Activated CD4-positive, alpha-beta T cell treated with anti-CD3 and anti-CD28 coated beads, Interleukin-2, amount 10 ng/mL, durations not matched to agents 24 days and 14 days (primary cell): Measurements from ENCODE around the gene RAB11FIP3. TPM values are rescaled to one million over a fixed set of nuclear protein-coding genes. Genes with fewer than 3 reads are reported as not detected.

Experiments
- DNase-seq: peaks from one replicate; pipeline ENCODE4 v3.0.0; 2022
- H3K27ac Mint-ChIP-seq: one replicate; pipeline ENCODE4 v1.8.0; 2022; ENCODE audit warnings: mild to moderate bottlenecking, mixed read lengths
- H3K27me3 Mint-ChIP-seq: one replicate; pipeline ENCODE4 v1.8.0; 2022; ENCODE audit warnings: mixed read lengths
- H3K36me3 Mint-ChIP-seq: one replicate; pipeline ENCODE4 v1.8.0; 2022; ENCODE audit warnings: low read depth, mild to moderate bottlenecking, mixed read lengths
- H3K4me1 Mint-ChIP-seq: one replicate; pipeline ENCODE4 v1.8.0; 2021; ENCODE audit warnings: mixed read lengths
- H3K4me3 Mint-ChIP-seq: one replicate; pipeline ENCODE4 v1.8.0; 2022; ENCODE audit warnings: mild to moderate bottlenecking, moderate library complexity, mixed read lengths
- H3K9me3 Mint-ChIP-seq: one replicate; pipeline ENCODE4 v1.8.0; 2021; ENCODE audit warnings: mixed read lengths
- intact Hi-C: fragments of 100-400 bp; cut with micrococcal nuclease; formaldehyde crosslinking; loops from one replicate; pipeline ENCODE4 v1.15.1; 2023
- total RNA-seq: library from RNA; stranded (reverse); gene quantifications from 2 replicates; pipeline ENCODE4 v1.2.3, GENCODE V29; 2022

The RAB11FIP3 gene
- total RNA-seq, 1 donor from 2014 or later, result 40.2 TPM

DNA sequence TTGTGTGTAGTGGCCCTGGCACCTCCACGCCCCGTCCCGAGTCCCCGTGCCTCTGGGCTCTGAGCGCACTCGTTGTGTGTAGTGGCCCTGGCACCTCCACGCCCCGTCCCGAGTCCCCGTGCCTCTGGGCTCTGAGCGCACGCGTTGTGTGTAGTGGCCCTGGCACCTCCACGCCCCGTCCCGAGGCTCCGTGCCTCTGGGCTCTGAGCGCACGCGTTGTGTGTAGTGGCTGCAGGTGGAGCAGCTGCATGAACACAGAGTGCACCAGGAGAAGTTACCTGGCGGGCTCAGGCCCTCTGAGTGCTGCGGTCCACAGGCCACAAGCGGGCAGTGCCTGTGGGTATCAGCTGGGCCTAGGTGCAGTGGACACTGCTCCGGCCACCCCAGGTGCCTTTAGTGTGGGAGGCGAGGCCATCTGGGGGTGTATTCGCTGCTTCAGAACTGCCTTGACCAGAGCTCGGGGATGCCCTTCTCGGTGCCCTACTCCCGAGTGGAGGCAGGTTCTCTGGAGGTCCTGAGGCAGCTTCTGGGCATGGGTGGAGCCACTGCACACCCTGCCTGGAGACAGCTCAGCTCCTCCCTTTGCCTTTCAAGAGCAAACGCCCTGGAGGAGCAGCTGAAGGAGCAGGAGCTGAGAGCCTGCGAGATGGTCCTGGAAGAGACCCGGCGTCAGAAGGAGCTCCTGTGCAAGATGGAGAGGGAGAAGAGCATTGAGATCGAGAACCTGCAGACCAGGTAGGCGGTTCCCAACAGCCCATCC, 84.8 kb downstream of the RAB11FIP3 start:
- no peak overlapping the region for H3K4me3 Mint-ChIP-seq

DNA sequence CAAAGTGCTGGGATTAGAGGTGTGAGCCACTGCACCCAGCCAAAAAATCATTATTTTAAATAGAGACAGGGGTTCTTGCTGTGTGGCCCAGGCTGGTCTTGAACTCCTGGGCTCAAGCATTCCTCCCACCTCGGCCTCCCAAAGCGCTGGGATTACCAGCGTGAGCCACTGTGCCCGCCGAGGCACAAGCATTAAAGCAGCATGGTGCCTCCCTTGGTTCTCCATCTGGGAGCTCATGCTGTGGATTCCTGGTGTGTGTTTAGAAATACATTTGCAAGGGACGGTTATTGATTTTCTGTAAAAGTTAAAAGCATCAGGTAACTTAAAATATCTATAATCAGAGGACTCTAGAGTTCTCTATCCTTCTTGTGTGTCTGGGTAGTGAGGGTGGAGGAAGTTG, 87.4 kb downstream of the RAB11FIP3 start:
- peak overlapping the region; percentile 29 for H3K27ac Mint-ChIP-seq
- no peaks in the 10 kb centered on the region for H3K27me3 Mint-ChIP-seq
- intact Hi-C loops, result no loop called here
- H3K9me3 Mint-ChIP-seq, result no peaks in the 10 kb centered on the region
- H3K4me1 Mint-ChIP-seq, result no peaks in the 10 kb centered on the region
- no peak for DNase-seq
- no peak overlapping the region for H3K4me3 Mint-ChIP-seq
- H3K36me3 Mint-ChIP-seq, result peaks cover 2% of the 10 kb centered on the region

More for the DNA sequence above, 84.8 kb downstream of the RAB11FIP3 start:
- Mint-ChIP-seq H3K27ac (no peak overlapping the region), H3K36me3 (no peaks in the 10 kb centered on the region), H3K27me3 (no peaks in the 10 kb centered on the region), H3K9me3 (no peaks in the 10 kb centered on the region), H3K4me1 (no peaks in the 10 kb centered on the region)
- intact Hi-C loops, result no loop called here
- DNase-seq, result no peak

DNA sequence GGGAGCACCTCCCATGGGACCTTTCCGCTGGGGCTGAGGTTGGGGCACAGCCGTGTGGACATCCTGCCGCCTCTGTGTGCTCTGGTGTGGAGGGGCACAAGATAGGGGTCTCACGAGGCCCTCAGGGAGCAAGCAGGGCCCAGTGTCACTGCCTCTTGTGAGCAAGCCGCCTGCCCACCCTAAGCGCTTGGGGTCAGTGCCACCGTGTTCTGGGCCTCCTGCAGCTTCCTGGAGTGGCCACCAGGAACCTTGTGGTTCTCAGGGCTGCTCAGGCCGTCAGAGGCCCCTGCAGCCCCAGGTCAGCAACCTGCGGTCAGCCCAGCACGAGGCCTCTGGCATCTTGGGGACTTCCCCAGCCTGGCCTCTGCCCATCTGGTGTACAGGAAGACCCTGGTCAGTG, 88.5 kb downstream of the RAB11FIP3 start:
- H3K9me3 Mint-ChIP-seq, result no peaks in the 10 kb centered on the region
- DNase-seq, result no peak
- H3K27me3 Mint-ChIP-seq, result no peaks in the 10 kb centered on the region
- H3K4me3 Mint-ChIP-seq, result no peak overlapping the region
- intact Hi-C loops, result no loop called here
- H3K27ac Mint-ChIP-seq, result no peak overlapping the region
- H3K36me3 Mint-ChIP-seq, result peaks cover 2% of the 10 kb centered on the region
- H3K4me1 Mint-ChIP-seq, result no peaks in the 10 kb centered on the region

DNA sequence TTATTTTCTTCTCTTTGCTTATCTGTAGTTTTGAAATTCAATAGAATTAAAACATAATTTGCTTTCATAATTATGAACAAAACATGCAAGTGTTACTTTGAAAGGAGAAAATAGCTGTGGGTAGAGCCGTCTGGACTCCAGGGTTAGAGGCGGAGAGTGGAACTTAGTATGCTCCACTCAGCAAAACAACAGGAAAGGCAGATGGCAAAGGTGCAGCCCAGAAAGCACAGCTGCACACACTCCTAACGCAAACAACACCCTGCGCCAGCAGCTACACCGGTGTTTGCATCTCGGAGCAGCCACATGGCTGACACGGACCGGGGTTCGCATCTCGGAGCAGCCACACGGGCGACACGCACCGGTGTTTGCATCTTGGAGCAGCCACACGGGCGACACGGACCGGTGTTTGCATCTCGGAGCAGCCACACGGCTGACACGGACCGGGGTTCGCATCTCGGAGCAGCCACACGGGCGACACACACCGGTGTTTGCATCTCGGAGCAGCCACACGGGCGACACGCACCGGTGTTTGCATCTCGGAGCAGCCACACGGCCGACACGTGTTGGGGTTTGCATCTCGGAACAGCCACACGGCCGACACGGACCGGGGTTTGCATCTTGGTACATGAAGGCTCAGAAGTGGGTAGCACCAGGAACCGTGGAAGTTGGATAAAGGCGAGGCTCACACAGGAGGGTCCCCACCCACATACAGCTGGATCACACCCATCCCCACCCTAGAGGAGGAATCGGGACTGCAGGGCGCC, 89.9 kb downstream of the RAB11FIP3 start:
- no peak for DNase-seq
- Mint-ChIP-seq H3K27me3 (no peaks in the 10 kb centered on the region), H3K4me3 (no peak overlapping the region), H3K36me3 (peaks cover 4% of the 10 kb centered on the region), H3K4me1 (no peaks in the 10 kb centered on the region), H3K27ac (no peak overlapping the region), H3K9me3 (no peaks in the 10 kb centered on the region)
- intact Hi-C loops, result no loop called here

DNA sequence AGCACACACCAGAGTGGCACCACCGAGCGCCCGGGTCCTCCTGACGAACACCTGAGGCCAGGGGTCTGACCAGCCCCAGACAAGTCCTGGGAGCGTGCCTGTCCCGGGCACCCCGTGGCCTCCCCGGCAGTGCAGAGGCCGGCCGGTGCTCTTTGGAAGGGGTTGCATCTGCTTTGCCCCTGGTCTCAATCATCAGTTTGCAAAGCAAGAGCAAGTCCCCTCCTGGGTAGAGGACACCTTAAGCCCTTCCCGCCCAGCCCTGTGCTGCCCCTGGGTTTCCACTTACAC, 90.4 kb downstream of the RAB11FIP3 start:
- Mint-ChIP-seq H3K9me3 (no peaks in the 10 kb centered on the region), H3K4me1 (no peaks in the 10 kb centered on the region), H3K4me3 (no peak overlapping the region), H3K36me3 (peaks cover 4% of the 10 kb centered on the region), H3K27ac (no peak overlapping the region), H3K27me3 (no peaks in the 10 kb centered on the region)
- no peak for DNase-seq
- intact Hi-C loops, result no loop called here

DNA sequence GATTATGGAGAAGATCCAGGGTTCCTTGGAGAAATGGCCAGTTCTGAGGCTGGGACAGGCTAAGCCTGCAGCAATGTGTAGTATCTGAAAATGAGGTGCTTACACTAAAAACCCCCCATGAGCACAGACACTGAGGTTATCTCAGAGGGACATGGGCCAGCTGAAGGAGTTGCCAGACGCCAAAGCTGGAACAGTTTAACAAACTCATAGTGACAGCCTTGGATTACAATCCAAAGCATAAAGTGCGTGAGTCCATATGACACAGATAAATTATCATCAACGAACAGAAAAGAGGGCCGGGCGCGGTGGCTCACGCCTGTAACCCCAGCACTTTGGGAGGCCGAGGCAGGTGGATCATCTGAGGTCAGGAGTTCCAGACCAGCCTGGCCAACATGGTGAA, 90.9 kb downstream of the RAB11FIP3 start:
- H3K27ac Mint-ChIP-seq, result no peak overlapping the region

DNA sequence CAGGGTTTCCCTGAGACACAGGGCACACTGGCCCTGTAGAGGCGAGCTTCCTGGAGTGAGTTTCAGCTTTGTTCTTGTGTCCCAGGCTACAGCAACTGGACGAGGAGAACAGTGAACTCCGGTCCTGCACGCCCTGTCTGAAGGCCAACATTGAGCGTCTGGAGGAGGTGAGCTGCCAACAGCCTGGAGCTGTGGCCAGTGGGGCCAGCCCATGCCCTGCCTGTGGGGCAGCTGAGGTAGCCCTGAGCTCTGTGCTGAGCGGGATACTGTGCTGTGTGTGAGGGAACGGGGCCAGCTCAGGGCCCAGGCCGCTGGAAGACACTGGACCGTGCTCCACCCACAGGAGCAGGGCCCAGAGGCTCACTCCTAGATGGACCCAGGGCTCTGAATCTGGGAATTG, 93.4 kb downstream of the RAB11FIP3 start:
- Mint-ChIP-seq H3K4me1 (no peaks in the 10 kb centered on the region), H3K36me3 (peaks cover 7% of the 10 kb centered on the region), H3K27ac (no peak overlapping the region), H3K9me3 (no peaks in the 10 kb centered on the region), H3K27me3 (no peaks in the 10 kb centered on the region), H3K4me3 (no peak overlapping the region)
- DNase-seq, result no peak
- intact Hi-C loops, result no loop called here

More for the DNA sequence above, 90.9 kb downstream of the RAB11FIP3 start:
- intact Hi-C loops, result no loop called here
- H3K4me3 Mint-ChIP-seq, result no peak overlapping the region
- H3K4me1 Mint-ChIP-seq, result no peaks in the 10 kb centered on the region
- peaks cover 4% of the 10 kb centered on the region for H3K36me3 Mint-ChIP-seq
- H3K9me3 Mint-ChIP-seq, result no peaks in the 10 kb centered on the region
- no peaks in the 10 kb centered on the region for H3K27me3 Mint-ChIP-seq
- DNase-seq, result no peak

DNA sequence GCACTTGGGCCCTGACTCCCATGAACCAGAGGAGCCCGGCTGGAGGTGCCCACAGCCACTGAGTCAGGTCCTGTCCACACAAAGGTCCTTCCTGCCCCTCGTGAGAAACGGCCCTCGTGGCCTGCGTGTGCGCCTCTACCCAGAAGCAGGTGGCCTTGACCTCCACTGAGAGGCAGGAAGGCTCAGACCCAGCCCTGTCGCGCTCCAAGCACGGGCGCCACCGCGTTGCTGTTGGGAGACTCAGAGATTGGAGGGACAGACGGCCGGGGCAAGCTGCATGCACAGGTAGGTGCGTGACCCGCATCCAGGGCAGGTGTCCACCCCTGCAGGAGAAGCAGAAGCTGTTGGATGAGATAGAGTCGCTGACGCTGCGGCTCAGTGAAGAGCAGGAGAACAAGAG, 94.0 kb downstream of the RAB11FIP3 start:
- Mint-ChIP-seq H3K9me3 (no peaks in the 10 kb centered on the region), H3K4me3 (no peak overlapping the region), H3K4me1 (no peaks in the 10 kb centered on the region), H3K27ac (no peak overlapping the region), H3K27me3 (no peaks in the 10 kb centered on the region), H3K36me3 (peaks cover 7% of the 10 kb centered on the region)
- DNase-seq, result no peak
- intact Hi-C loops, result no loop called here

DNA sequence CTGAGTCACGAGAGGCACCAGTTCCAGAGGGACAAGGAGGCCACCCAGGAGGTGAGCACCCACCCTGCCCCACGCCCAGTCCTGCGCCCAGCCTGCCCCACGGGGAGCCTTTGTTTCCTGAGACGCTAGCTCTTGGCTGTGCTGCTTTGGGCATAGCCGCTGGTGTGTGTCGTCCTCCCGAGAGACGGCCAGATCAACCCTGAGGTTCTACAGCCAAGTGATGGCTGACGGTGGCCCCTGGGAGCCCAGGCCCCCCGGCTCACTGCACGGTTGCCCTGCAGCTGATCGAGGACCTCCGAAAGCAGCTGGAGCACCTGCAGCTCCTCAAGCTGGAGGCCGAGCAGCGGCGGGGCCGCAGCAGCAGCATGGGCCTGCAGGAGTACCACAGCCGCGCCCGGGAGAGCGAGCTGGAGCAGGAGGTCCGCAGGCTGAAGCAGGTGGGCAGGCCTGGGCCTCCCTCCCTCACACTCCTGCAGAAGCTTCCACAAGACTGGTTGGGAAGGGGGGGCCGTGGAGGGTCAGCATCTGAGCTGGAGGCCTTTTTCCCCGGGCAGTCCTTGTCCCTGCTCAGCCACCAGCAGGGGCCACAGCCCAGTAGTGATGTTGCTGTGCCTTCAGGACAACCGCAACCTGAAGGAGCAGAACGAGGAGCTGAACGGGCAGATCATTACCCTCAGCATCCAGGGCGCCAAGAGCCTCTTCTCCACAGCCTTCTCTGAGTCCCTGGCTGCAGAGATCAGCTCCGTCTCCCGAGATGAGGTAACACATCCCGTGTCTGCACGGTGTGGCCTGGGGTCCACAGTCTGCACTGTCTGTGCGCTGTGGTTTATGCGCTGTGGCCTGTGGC, 94.6 kb downstream of the RAB11FIP3 start:
- intact Hi-C loops, result no loop called here
- no peaks in the 10 kb centered on the region for H3K4me1 Mint-ChIP-seq
- H3K36me3 Mint-ChIP-seq, result peaks cover 7% of the 10 kb centered on the region
- DNase-seq, result no peak
- H3K9me3 Mint-ChIP-seq, result no peaks in the 10 kb centered on the region
- no peak overlapping the region for H3K27ac Mint-ChIP-seq
- no peaks in the 10 kb centered on the region for H3K27me3 Mint-ChIP-seq
- no peak overlapping the region for H3K4me3 Mint-ChIP-seq

DNA sequence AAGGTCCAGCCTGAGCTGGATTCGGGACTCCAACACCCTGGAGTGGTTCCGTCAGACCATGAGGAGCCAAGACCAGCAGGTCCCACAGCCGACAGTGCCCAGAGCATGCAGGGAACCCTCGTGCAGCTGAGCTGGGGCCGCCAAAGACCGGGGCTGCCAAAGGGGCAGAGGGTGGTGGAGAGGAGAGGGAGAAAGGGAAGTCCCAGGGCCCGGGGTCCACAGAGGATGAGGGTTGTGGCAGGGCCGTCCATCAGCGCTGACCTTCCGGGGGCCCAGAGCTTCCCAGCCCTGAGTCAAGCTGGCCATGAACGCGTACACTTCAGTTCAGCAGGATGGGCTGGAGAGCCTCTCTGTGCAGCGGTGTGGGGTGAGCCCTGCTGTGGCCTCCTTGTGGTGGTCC, 95.4 kb downstream of the RAB11FIP3 start:
- Mint-ChIP-seq H3K36me3 (peaks cover 9% of the 10 kb centered on the region), H3K4me3 (no peak overlapping the region), H3K27ac (no peak overlapping the region), H3K27me3 (no peaks in the 10 kb centered on the region), H3K4me1 (peaks cover 5% of the 10 kb centered on the region), H3K9me3 (no peaks in the 10 kb centered on the region)
- no peak for DNase-seq
- intact Hi-C loops, result no loop called here

DNA sequence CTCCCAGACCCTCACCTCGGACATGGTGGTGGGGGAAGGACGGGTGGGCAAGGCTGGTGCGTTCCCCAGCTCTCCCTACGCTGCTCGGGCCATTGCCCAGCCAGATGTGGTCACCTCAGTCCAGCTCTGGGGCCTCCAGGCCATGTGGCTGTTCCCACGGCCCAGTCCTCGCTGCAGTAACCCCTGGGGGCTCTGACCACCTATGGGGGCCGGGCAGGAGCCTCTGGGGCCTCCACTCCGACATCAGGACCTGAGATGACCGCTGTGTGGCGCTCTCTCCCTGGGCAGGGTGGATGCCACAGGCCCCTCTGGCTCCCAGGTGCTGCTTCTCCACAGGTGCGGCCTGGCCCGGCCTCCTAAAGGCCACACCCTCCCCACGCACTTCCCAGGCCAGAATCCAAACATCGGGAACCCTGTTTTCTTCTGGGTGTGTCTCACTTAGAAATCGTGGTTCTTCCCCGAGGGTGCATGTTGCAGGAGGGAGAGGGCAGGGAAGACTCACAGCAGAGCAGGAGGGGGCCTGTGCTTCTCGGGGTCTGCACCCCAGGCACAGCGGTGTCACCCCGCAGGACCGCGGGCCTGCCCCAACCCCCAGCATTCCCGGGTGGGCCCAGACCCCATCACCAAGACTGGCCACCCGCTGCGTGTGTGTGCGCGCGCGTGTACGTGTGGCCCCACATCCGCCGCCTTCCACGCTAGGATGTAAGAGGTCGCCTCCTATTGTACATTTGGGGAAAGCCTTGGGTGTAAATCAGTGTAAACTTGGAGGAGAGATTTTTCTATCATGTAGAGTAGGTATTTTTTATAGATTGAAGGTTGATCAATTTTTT, 96.1 kb downstream of the RAB11FIP3 start:
- no peak overlapping the region for H3K4me3 Mint-ChIP-seq
- no peak for DNase-seq
- H3K27me3 Mint-ChIP-seq, result no peaks in the 10 kb centered on the region
- H3K9me3 Mint-ChIP-seq, result no peaks in the 10 kb centered on the region
- H3K4me1 Mint-ChIP-seq, result peaks cover 8% of the 10 kb centered on the region
- H3K36me3 Mint-ChIP-seq, result peaks cover 9% of the 10 kb centered on the region
- no peak overlapping the region for H3K27ac Mint-ChIP-seq
- intact Hi-C loops, result no loop called here

DNA sequence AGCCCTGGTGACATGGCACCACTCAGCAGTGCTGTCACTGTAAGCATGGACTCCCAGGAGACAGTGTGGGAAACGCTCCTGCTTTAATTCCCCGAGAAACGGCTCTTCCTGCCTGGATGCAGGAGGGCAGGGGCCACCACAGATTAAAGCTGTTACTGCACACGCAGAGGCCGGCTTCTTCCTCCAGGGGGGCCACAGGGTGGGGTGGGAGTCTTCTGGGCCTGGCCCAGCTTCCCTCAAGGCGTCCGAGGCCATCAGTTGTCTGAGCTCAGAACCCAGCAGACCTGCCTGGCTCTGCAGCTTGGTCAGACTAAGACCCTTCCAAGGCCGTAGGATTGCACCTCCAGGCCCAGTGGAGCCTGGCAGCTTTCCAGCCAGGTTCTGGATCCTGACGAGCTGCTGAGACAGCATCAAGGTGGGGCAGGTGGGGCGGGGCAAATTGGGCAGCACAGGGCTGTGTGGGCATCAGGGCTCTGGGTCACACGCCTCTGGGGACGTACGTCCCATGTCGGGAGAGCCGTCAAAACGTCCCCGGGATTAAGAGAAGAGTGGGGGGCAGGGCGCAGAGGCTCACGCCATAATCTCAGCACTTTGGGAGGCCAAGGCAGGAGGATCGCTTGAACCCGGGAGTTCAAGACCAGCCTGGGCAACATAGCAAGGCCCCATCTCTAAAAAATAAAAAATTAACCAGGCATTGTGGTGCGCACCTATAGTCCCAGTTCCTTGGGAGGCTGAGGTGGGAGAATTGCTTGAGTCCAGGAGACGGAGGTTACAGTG, 97.1 kb downstream of the RAB11FIP3 start:
- no peaks in the 10 kb centered on the region for H3K9me3 Mint-ChIP-seq
- H3K27me3 Mint-ChIP-seq, result no peaks in the 10 kb centered on the region
- intact Hi-C loops, result no loop called here
- no peak overlapping the region for H3K27ac Mint-ChIP-seq
- DNase-seq, result no peak
- peaks cover 9% of the 10 kb centered on the region for H3K4me1 Mint-ChIP-seq
- H3K36me3 Mint-ChIP-seq, result peaks cover 7% of the 10 kb centered on the region
- H3K4me3 Mint-ChIP-seq, result no peak overlapping the region
